ENCODE data around the gene NEU4.

The NEU4 gene

GRCh38 chr2:241852981-241853631 lies 44.1 kb downstream of the NEU4 start:
- no peak overlapping the region for H3K4me3 ChIP-seq (ENCODE audit: control insufficient read depth in 1 of 7, extremely low read depth in 1 of 7, insufficient read depth in 4 of 7, low read depth in 2 of 7, low read length in 6 of 7)
- H3K36me3 ChIP-seq (ENCODE audit: control insufficient read depth in 4 of 4, insufficient read depth in 4 of 4, low read length in 3 of 4), result no peaks in the 10 kb centered on the region
- H3K27ac ChIP-seq (ENCODE audit: insufficient read depth in 1 of 2, low read depth in 1 of 2, low read length in 2 of 2, poor library complexity in 1 of 2, severe bottlenecking in 2 of 2), result no peak overlapping the region
- H3K4me1 ChIP-seq (ENCODE audit: control extremely low read depth in 1 of 4, control insufficient read depth in 4 of 4, insufficient read depth in 4 of 4, low read length in 3 of 4), result peaks cover 0 to 26% (median 19%) of the 10 kb centered on the region in 4 experiments
- H3K9me3 ChIP-seq (ENCODE audit: control extremely low read depth in 1 of 5, control insufficient read depth in 4 of 5, insufficient read depth in 2 of 5, low read depth in 1 of 5, low read length in 4 of 5), result no peaks in the 10 kb centered on the region
- H3K27me3 ChIP-seq (replicated peaks in 2 of 5; ENCODE audit: control insufficient read depth in 4 of 5, insufficient read depth in 5 of 5, low read length in 4 of 5), result no peaks in the 10 kb centered on the region
- no peak for DNase-seq
- WGBS (ENCODE audit: insufficient coverage), result 96% methylated on average over 8 of the region's 10 CpGs
- ChIA-PET POLR2A (interaction anchor here (0.6 kb wide), 1 partner anchor 8 kb away, joined by 3 read pairs; no protein-coding TSS in a partner anchor), CTCF (interaction anchor here (0.8 to 2.9 kb wide), 3 partner anchors 9 to 16 kb away, joined by 3 to 11 read pairs (median 4); no protein-coding TSS in a partner anchor)

- Histone ChIP-seq H3K4me3 (ENCODE audit: control insufficient read depth in 1 of 7, extremely low read depth in 1 of 7, insufficient read depth in 4 of 7, low read depth in 2 of 7, low read length in 6 of 7) (no peak overlapping the region), H3K27ac (ENCODE audit: insufficient read depth in 1 of 2, low read depth in 1 of 2, low read length in 2 of 2, poor library complexity in 1 of 2, severe bottlenecking in 2 of 2) (no peak overlapping the region), H3K4me1 (ENCODE audit: control extremely low read depth in 1 of 4, control insufficient read depth in 4 of 4, insufficient read depth in 4 of 4, low read length in 3 of 4) (peaks cover 0 to 28% (median 21%) of the 10 kb centered on the region in 4 experiments), H3K36me3 (ENCODE audit: control insufficient read depth in 4 of 4, insufficient read depth in 4 of 4, low read length in 3 of 4) (no peaks in the 10 kb centered on the region), H3K27me3 (replicated peaks in 2 of 5; ENCODE audit: control insufficient read depth in 4 of 5, insufficient read depth in 5 of 5, low read length in 4 of 5) (no peaks in the 10 kb centered on the region), H3K9me3 (ENCODE audit: control extremely low read depth in 1 of 5, control insufficient read depth in 4 of 5, insufficient read depth in 2 of 5, low read depth in 1 of 5, low read length in 4 of 5) (no peaks in the 10 kb centered on the region)
- POLR2A ChIA-PET, result no interaction called here
- DNase-seq, result peak in 2 of 3 donors; percentile 50 to 60
- 91% methylated on average over 26 of the region's 27 CpGs for WGBS (ENCODE audit: insufficient coverage)
- CTCF ChIA-PET, result interaction anchor here (0.8 to 2.9 kb wide), 5 partner anchors 9 to 24 kb away, joined by 3 to 11 read pairs (median 3); no protein-coding TSS in a partner anchor
Measured at GRCh38 chr2:241853651-241854341, 44.8 kb downstream of the NEU4 start.

- ChIA-PET CTCF (interaction anchor here (0.9 to 2.9 kb wide), 4 partner anchors 10 to 23 kb away, joined by 3 to 11 read pairs (median 4); no protein-coding TSS in a partner anchor), POLR2A (interaction anchor here (1.2 kb wide), 1 partner anchor 13 kb away, joined by 4 read pairs; no protein-coding TSS in a partner anchor)
- Histone ChIP-seq H3K27me3 (replicated peaks in 2 of 5; ENCODE audit: control insufficient read depth in 4 of 5, insufficient read depth in 5 of 5, low read length in 4 of 5) (no peaks in the 10 kb centered on the region), H3K4me1 (ENCODE audit: control extremely low read depth in 1 of 4, control insufficient read depth in 4 of 4, insufficient read depth in 4 of 4, low read length in 3 of 4) (peaks cover 0 to 36% (median 28%) of the 10 kb centered on the region in 4 experiments), H3K27ac (ENCODE audit: insufficient read depth in 1 of 2, low read depth in 1 of 2, low read length in 2 of 2, poor library complexity in 1 of 2, severe bottlenecking in 2 of 2) (no peak overlapping the region), H3K36me3 (ENCODE audit: control insufficient read depth in 4 of 4, insufficient read depth in 4 of 4, low read length in 3 of 4) (no peaks in the 10 kb centered on the region), H3K4me3 (ENCODE audit: control insufficient read depth in 1 of 7, extremely low read depth in 1 of 7, insufficient read depth in 4 of 7, low read depth in 2 of 7, low read length in 6 of 7) (peak overlapping the region in 2 of 7 experiments; percentile 32 to 54), H3K9me3 (ENCODE audit: control extremely low read depth in 1 of 5, control insufficient read depth in 4 of 5, insufficient read depth in 2 of 5, low read depth in 1 of 5, low read length in 4 of 5) (no peaks in the 10 kb centered on the region)
- 40% methylated on average over 17 of the region's 21 CpGs for WGBS (ENCODE audit: insufficient coverage)
- DNase-seq, result peak in 2 of 3 donors; percentile 66 to 67
Measured at GRCh38 chr2:241854342-241855244, 45.6 kb downstream of the NEU4 start.

GRCh38 chr2:241855245-241855887 lies 46.4 kb downstream of the NEU4 start:
- CTCF ChIA-PET, result interaction anchor here (1.1 to 2.9 kb wide), 4 partner anchors 11 to 23 kb away, joined by 3 to 11 read pairs (median 4); no protein-coding TSS in a partner anchor
- WGBS (ENCODE audit: insufficient coverage), result 87% methylated on average over 18 of the region's 18 CpGs
- no peak for DNase-seq
- no peaks in the 10 kb centered on the region for H3K36me3 ChIP-seq (ENCODE audit: control insufficient read depth in 4 of 4, insufficient read depth in 4 of 4, low read length in 3 of 4)
- no peaks in the 10 kb centered on the region for H3K9me3 ChIP-seq (ENCODE audit: control extremely low read depth in 1 of 5, control insufficient read depth in 4 of 5, insufficient read depth in 2 of 5, low read depth in 1 of 5, low read length in 4 of 5)
- POLR2A ChIA-PET, result interaction anchor here (0.5 to 1.2 kb wide), 2 partner anchors 12 to 72 kb away, joined by 3 to 4 read pairs; no protein-coding TSS in a partner anchor
- H3K27ac ChIP-seq (ENCODE audit: insufficient read depth in 1 of 2, low read depth in 1 of 2, low read length in 2 of 2, poor library complexity in 1 of 2, severe bottlenecking in 2 of 2), result no peak overlapping the region
- H3K4me1 ChIP-seq (ENCODE audit: control extremely low read depth in 1 of 4, control insufficient read depth in 4 of 4, insufficient read depth in 4 of 4, low read length in 3 of 4), result peaks cover 0 to 37% (median 29%) of the 10 kb centered on the region in 4 experiments
- no peaks in the 10 kb centered on the region for H3K27me3 ChIP-seq (replicated peaks in 2 of 5; ENCODE audit: control insufficient read depth in 4 of 5, insufficient read depth in 5 of 5, low read length in 4 of 5)
- H3K4me3 ChIP-seq (ENCODE audit: control insufficient read depth in 1 of 7, extremely low read depth in 1 of 7, insufficient read depth in 4 of 7, low read depth in 2 of 7, low read length in 6 of 7), result no peak overlapping the region

GRCh38 chr2:241855888-241856422 lies 47.0 kb downstream of the NEU4 start:
- Histone ChIP-seq H3K27me3 (replicated peaks in 2 of 5; ENCODE audit: control insufficient read depth in 4 of 5, insufficient read depth in 5 of 5, low read length in 4 of 5) (no peaks in the 10 kb centered on the region), H3K27ac (ENCODE audit: insufficient read depth in 1 of 2, low read depth in 1 of 2, low read length in 2 of 2, poor library complexity in 1 of 2, severe bottlenecking in 2 of 2) (no peak overlapping the region), H3K36me3 (ENCODE audit: control insufficient read depth in 4 of 4, insufficient read depth in 4 of 4, low read length in 3 of 4) (no peaks in the 10 kb centered on the region), H3K4me1 (ENCODE audit: control extremely low read depth in 1 of 4, control insufficient read depth in 4 of 4, insufficient read depth in 4 of 4, low read length in 3 of 4) (peaks cover 0 to 37% (median 29%) of the 10 kb centered on the region in 4 experiments), H3K9me3 (ENCODE audit: control extremely low read depth in 1 of 5, control insufficient read depth in 4 of 5, insufficient read depth in 2 of 5, low read depth in 1 of 5, low read length in 4 of 5) (no peaks in the 10 kb centered on the region), H3K4me3 (ENCODE audit: control insufficient read depth in 1 of 7, extremely low read depth in 1 of 7, insufficient read depth in 4 of 7, low read depth in 2 of 7, low read length in 6 of 7) (no peak overlapping the region)
- 91% methylated on average over 20 of the region's 20 CpGs for WGBS (ENCODE audit: insufficient coverage)
- CTCF ChIA-PET, result interaction anchor here (1.2 to 1.4 kb wide), 2 partner anchors 15 to 23 kb away, joined by 3 to 4 read pairs; no protein-coding TSS in a partner anchor
- no peak for DNase-seq
- POLR2A ChIA-PET, result interaction anchor here (0.5 kb wide), 1 partner anchor 73 kb away, joined by 3 read pairs; no protein-coding TSS in a partner anchor

GRCh38 chr2:241857041-241857541 lies 48.1 kb downstream of the NEU4 start:
- Histone ChIP-seq H3K4me3 (ENCODE audit: control insufficient read depth in 1 of 7, extremely low read depth in 1 of 7, insufficient read depth in 4 of 7, low read depth in 2 of 7, low read length in 6 of 7) (no peak overlapping the region), H3K36me3 (ENCODE audit: control insufficient read depth in 4 of 4, insufficient read depth in 4 of 4, low read length in 3 of 4) (no peaks in the 10 kb centered on the region), H3K27me3 (replicated peaks in 2 of 5; ENCODE audit: control insufficient read depth in 4 of 5, insufficient read depth in 5 of 5, low read length in 4 of 5) (peaks cover 0 to 4% (median 0%) of the 10 kb centered on the region in 5 experiments), H3K9me3 (ENCODE audit: control extremely low read depth in 1 of 5, control insufficient read depth in 4 of 5, insufficient read depth in 2 of 5, low read depth in 1 of 5, low read length in 4 of 5) (no peaks in the 10 kb centered on the region), H3K27ac (ENCODE audit: insufficient read depth in 1 of 2, low read depth in 1 of 2, low read length in 2 of 2, poor library complexity in 1 of 2, severe bottlenecking in 2 of 2) (no peak overlapping the region), H3K4me1 (ENCODE audit: control extremely low read depth in 1 of 4, control insufficient read depth in 4 of 4, insufficient read depth in 4 of 4, low read length in 3 of 4) (peaks cover 0 to 37% (median 31%) of the 10 kb centered on the region in 4 experiments)
- CTCF ChIA-PET, result interaction anchor here (0.8 to 1.4 kb wide), 3 partner anchors 9 to 22 kb away, joined by 3 to 4 read pairs (median 3); no protein-coding TSS in a partner anchor
- WGBS (ENCODE audit: insufficient coverage), result 89% methylated on average over 26 of the region's 28 CpGs
- POLR2A ChIA-PET, result no interaction called here
- DNase-seq, result no peak

Data from common myeloid progenitor, CD34-positive (primary cell).